ENCODE data around the gene GLT1D1.

Gene GLT1D1

GRCh38 chr12:129025055-129025454, 171.8 kb downstream of the GLT1D1 start:
- no peak for ATAC-seq (replicated peaks)
- DNase-seq: no peak
- Mint-ChIP-seq H3K9me3 (peaks cover 0 to 4% of the 10 kb centered on the region in 2 donors), H3K27ac (no peak overlapping the region), H3K36me3 (no peaks in the 10 kb centered on the region), H3K27me3 (peaks cover 0 to 4% of the 10 kb centered on the region in 2 donors), H3K4me1 (no peaks in the 10 kb centered on the region), H3K4me3 (no peak overlapping the region)

- Mint-ChIP-seq H3K4me3 (no peak overlapping the region), H3K36me3 (no peaks in the 10 kb centered on the region), H3K4me1 (no peaks in the 10 kb centered on the region), H3K9me3 (no peaks in the 10 kb centered on the region), H3K27ac (no peak overlapping the region), H3K27me3 (peaks cover 6 to 10% of the 10 kb centered on the region in 2 donors)
- DNase-seq: no peak
- no peak for ATAC-seq (replicated peaks)
These were observed 175.6 kb downstream of the GLT1D1 start for GRCh38 chr12:129028844-129029243.
